Superior temporal gyrus (tissue), 1 donor: ENCODE measurements around the gene SFXN4.
"Not testable (repeated sequence)": the region's sequence is repeated elsewhere in the genome, so short reads cannot be mapped to it uniquely, and the experiment has no call there.

ENCODE experiments used
- DNase-seq: peaks from one replicate; pipeline ENCODE4 v3.0.0-alpha.2; 2016; ENCODE audit errors: extremely low spot score

SFXN4 gene

GRCh38 chr10:119143657-119144056 lies 21.9 kb downstream of the SFXN4 start:
- no peak for DNase-seq

- no peak for DNase-seq
Observed at GRCh38 chr10:119140603-119141245, 24.8 kb downstream of the SFXN4 start.

- DNase-seq: no peak
Observed at GRCh38 chr10:119139464-119140067, 25.9 kb downstream of the SFXN4 start.

GRCh38 chr10:119138346-119139306 lies 26.9 kb downstream of the SFXN4 start:
- DNase-seq: no peak

- DNase-seq: not testable (repeated sequence)
Observed at GRCh38 chr10:119137878-119138277, 27.6 kb downstream of the SFXN4 start.

GRCh38 chr10:119136084-119136483 lies 29.4 kb downstream of the SFXN4 start:
- DNase-seq: peak; percentile 24

- DNase-seq: no peak
Observed at GRCh38 chr10:119135513-119135881, 30.0 kb downstream of the SFXN4 start.

- DNase-seq: no peak
Observed at GRCh38 chr10:119133949-119134348, 31.6 kb downstream of the SFXN4 start.

GRCh38 chr10:119132521-119133345 lies 32.8 kb downstream of the SFXN4 start:
- peak; percentile 50 for DNase-seq

- peak; percentile 58 for DNase-seq
Observed at GRCh38 chr10:119131512-119132240, 33.8 kb downstream of the SFXN4 start.

- no peak for DNase-seq
Observed at GRCh38 chr10:119129721-119130120, 35.8 kb downstream of the SFXN4 start.

GRCh38 chr10:119125942-119126341 lies 39.6 kb downstream of the SFXN4 start:
- no peak for DNase-seq

GRCh38 chr10:119120875-119121274 lies 44.6 kb downstream of the SFXN4 start:
- no peak for DNase-seq

GRCh38 chr10:119120413-119120867 lies 45.1 kb downstream of the SFXN4 start:
- DNase-seq: no peak

- DNase-seq: no peak
Observed at GRCh38 chr10:119119400-119119799, 46.1 kb downstream of the SFXN4 start.

GRCh38 chr10:119118231-119118630 lies 47.3 kb downstream of the SFXN4 start:
- no peak for DNase-seq

- DNase-seq: no peak
Observed at GRCh38 chr10:119116326-119116951, 49.1 kb downstream of the SFXN4 start.

- no peak for DNase-seq
Observed at GRCh38 chr10:119115926-119116325, 49.6 kb downstream of the SFXN4 start.

- DNase-seq: no peak
Observed at GRCh38 chr10:119113751-119114732, 51.5 kb downstream of the SFXN4 start.
